ENCODE results near the gene LCT.

Gene LCT

DNA sequence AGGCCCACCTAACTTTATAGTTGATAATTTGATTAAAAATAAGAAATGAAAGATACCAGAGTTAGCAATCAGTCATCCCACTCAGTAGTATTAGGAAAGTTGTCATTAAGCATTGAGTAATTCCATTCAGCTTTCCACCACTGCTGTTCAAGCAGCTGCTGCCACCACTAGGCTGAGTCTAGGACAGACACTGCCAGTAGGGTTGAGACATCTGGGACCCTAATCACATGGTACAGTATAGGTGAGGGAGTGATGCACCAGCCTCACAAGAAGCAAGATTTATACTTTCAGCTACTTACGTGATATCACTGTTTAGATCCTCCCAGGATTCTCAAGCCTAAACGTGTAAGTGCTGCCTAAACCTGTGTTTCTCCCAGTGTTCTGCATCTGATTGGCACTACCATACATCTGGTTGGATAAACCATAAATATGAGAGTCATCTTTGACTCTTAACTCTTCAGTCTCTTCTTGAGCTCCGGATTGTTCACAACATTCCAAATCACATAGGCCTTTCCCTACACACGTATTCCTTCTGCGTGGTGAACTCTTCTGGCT, 92.1 kb downstream of the LCT start:
- in situ Hi-C loops (cut with HindIII; ENCODE audit: low sequenced_read_pairs): no loop called here

DNA sequence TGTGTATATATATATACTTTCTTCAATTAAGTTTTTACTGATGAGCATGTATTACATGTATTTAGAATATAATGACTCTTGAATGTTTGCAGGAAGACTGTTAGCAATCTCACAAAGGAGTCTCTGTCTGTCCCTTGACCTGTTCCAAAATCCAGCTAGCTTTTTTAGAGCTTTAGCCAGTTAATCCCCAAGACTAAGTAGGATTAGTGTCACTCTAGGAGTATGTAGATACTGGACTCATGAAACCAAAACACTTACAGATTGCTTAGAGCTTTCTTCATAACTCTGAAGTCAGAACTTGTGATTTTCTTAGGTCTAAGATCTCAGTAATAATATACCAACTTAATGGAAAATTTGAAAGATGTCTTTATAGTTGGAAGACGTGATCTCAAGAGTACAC, 93.1 kb downstream of the LCT start:
- in situ Hi-C loops (cut with HindIII; ENCODE audit: low sequenced_read_pairs): no loop called here

DNA sequence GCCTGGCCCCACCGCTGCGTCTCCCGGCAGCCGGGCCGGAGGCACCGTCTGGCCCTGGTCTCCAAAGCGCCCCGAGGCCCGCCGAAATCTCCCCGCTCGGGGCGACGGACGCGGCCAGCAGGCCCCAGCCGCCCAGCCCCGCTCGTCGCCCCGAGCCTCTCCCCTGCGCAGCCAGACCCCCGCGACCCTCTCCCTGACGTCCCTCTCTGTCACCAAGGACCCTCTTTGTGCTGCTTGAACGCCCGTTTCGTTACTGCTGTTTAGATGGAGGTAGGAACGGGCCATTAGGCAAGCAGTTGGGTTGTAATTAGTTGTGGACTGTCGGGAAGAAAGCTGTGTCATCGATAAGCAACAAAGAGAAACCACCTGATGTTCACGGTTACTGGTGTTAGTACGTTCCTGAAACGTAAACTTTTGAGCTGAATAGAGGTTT, 94.6 kb downstream of the LCT start:
- in situ Hi-C loops (cut with HindIII; ENCODE audit: low sequenced_read_pairs): no loop called here

DNA sequence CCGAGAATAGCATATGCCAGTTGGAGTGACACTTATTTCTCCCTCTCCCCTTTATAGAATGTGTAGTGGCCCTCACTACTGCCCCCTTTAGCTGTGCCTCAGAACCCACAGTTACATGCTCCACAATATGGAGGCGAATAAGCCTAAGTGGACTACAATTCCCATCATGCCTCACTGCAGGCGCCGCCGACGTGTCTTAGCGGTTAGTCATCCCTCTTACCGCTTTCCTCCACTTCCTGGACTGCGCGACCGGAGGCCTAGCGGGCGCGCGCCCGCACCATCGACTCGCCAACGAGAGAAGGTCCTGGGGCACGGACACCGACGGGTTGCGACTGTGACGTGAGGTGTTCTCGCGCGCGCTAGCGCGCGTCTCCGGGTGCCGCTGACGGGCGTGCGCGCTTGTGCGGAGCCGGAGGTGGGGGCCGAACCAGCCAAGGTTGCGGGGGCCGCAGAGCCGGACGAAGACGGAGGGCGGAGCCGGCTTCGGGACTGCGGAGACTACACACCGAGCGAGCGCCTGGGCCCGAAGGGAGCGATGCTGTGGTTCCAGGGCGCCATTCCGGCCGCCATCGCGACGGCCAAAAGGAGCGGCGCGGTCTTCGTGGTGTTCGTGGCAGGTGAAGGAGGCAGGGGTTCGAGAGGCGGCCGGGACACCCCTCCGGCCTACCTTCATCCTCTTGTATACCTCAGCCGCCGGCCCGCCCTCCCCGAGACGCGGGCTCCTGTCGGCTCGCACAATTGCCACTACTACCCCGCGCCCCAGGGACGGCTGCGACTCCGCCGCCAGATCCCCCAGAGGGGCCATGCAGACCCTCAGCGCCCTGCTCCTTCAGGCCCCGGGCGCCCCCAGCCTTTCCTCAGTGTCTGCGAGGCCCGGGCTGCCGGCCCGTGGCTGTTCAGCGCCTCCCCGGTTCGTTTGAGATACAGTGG, 95.3 kb downstream of the LCT start, which contains the start of gene UBXN4:
UBXN4 (plus strand) TSS at position 461 of the 930 bp plus-strand sequence; CDS start at position 536, 75 bp downstream.
- in situ Hi-C loops (cut with HindIII; ENCODE audit: low sequenced_read_pairs): no loop called here

DNA sequence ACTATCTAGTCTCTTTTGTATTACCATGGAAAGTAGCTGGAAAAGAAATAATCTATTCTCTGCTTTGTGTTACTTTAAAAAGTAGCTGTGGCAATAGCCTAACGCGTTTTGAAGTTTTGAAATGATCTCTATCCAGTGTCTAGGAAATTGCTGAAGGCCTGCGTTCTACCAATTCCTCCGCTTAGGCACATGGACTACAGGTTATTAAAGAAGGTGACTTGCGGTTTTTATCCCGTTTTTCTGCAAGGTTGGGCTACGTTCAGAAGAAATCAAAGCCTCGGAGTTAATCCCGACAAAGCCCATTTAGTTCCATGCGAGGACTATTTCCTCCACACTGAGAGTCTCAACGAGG, 96.0 kb downstream of the LCT start:
- in situ Hi-C loops (cut with HindIII; ENCODE audit: low sequenced_read_pairs): no loop called here

DNA sequence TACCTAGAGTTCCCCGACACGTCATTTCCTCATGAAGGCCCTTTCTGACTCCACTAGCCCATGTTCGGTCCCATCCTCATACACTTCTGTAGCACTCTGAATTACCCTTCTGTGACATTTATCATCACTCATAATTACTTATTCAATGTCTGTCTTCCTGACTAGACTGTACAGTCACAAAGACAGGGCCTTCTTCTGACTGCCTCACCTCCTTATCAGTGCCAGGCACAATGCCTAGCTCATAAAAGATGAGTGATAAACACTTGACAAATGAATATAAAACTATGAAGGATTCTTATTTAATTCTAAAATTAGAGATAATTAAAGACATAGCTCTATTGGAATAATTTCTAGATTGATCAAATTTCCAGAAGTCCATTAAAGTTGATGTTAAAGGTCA, 96.8 kb downstream of the LCT start:
- in situ Hi-C loops (cut with HindIII; ENCODE audit: low sequenced_read_pairs): no loop called here
